Measurements from ENCODE around the gene EFL1.
"Not testable (repeated sequence)": the region's sequence is repeated elsewhere in the genome, so short reads cannot be mapped to it uniquely, and the experiment has no call there.

The EFL1 gene

DNA sequence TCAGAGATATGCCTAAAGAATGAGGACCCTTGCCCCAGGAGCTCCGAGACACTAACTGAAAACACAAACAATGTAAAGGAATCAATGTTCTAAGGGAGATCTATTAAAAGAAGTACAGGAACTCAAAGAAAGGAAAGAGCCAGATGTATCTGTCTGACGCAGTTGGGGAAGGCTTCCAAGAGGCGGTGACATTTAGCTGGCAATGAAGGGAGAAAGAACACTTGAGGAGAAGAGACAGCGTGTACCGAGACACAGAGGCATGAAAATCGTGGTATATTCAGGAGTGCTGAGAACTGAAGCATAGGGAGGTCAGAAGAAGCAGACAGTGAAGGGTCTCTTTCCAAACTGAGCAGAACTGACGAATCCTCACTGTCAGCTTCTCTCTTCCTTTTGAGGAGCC is 66.7 kb downstream of the EFL1 start:
- DNase-seq, result not testable (repeated sequence)

DNA sequence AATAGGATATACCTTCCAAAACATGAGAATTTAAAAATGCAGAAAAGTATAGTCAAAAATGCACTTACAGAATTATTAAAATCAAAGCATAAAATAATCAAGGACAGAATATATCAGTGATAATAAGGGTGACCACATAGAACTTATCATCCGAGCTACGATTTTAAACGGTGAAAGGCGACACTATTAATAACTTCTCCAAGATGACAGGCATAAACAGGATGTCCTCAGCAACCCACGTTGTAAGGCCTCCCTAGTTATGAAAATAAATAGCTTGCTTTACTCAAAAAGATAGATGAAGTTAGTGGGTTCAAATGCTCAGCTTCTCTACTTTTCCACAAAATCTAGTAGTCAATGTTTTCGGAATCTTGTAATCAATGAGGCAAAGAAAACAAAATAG is 68.0 kb downstream of the EFL1 start:
- DNase-seq, result not testable (repeated sequence)

DNA sequence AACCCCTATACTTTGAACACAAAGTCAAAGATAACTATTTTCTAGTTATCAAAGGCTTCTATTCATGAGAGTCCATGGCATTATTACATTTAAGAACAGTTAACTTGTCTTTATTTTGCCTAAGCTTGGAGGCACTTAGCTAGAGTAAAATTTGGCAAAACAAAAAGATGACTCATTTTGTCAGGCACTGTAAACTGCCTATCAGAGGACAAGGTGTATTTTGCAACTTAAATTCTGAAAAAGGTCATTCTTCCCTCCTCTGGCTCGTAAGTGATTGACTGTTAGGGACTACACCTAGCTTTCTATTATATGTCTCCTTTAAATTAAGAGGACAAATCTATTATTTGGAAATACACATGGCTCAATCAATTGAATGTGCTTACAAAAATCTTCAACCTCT is 69.1 kb downstream of the EFL1 start:
- DNase-seq, result not testable (repeated sequence)

DNA sequence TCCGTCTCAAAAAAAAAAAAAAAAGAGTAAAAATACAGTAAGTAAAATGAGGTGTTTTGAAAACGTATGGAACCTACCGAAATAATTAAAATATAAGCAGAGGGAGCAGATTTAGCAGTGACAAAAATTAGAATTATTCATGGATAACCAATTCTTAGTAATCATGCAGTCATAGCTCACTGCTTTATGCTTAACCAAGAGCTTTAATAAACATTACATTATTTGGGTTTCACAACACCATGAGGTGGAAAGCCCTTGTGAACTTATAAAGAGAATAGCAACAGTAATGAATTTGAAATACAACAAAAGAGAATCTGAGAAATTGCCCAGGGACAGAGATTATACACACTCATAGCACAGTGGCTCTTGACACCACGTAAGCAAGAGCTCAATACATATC is 70.1 kb downstream of the EFL1 start:
- DNase-seq, result not testable (repeated sequence)

DNA sequence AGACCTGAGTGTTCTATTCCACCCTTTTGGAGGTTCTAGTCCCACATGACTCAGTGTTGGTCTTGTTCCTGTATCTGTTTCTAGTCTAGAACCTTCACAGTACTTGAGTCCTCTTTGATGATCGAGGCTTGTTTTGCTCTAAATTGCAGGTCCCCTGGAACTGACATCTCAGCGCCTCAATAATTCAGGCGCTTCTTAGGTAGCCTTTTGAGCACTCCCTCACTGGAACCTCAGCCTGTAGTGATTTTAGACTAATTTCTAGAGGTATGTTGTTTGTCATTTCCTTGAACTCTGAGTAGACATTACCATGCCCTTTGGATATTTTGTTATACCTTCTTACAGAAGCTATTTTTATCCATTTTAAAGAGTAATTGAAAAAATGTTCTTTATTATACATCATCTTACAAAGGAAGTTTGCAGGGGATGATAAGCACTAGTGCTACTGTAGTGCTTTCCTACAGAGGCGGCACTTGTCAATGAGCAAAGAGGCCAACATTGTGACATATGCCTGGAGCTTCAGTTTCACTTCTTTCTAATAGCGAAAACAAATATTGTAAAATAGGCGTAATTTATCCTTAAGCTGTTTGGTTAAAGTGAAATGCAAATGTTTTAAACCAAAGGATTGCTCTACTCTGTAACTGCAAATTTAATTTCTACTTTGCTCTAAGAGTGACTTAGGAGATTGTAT is 75.7 kb downstream of the EFL1 start:
- no peak for DNase-seq

DNA sequence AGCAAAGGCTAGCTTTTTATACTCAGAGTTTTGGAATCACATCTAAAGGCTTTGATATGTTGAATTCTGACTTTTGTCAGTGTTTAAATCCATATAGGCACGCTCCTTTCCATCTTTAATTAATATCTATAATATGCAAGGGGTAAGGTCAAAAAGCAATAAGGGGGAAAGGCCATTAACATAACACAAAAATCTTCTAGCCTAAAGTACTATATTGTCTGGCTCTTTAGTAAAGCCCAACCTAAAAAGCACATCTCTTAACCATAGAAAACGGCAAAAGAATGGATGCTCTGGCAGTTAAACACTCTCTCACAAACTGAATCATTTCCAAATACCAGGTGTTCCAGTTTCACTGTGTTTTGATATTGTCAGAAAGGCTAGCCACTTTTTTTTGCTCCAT is 76.4 kb downstream of the EFL1 start:
- DNase-seq, result no peak

GRCh38 chr15:82184776-82185175 is 77.8 kb downstream of the EFL1 start:
- DNase-seq, result no peak

GRCh38 chr15:82184355-82184754 is 78.2 kb downstream of the EFL1 start:
- no peak for DNase-seq

DNA sequence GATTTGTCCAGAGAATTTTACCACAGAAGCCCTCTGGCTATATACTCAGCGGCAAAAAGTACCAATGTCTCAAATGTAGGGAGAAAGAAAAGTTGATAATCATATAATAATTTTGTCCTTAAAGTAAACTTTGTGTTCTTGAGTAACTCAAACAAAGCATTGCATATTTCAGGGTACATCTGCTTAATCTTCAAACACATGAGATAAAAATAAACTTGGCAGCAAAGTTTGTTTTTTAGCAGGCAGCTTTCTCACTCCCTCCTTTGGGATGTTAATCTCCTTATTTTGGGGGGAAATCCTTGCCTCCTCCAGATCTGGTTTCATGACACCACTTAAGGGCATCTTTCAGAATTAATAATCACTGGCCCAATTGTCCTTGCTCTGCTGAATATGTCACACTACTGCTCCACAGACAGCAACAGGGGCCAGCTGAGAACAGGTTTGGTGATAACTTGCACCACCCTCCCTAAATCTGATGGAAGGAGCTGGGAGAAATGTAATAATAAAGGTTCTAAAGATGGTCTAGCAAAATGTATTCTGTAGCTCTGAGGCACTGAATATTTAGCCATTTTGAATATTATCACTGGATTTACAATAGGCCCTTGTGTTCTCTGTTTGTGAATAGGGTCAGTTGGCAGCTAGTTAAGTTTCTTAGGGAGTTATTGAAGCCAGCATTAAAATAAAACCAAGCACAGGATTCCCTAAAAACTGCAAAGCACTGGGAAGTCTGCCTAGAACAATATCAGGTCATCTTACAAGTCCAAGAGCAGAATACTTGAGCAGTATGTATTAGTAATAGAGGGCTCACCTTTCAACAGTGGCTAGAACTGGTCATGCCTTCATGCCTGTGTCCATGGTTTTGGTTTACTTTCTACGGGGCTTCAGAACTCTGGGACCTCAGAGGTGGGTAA is 79.2 kb downstream of the EFL1 start:
- no peak for DNase-seq

- no peak for DNase-seq
Observed at GRCh38 chr15:82181371-82181770, 81.2 kb downstream of the EFL1 start.

DNA sequence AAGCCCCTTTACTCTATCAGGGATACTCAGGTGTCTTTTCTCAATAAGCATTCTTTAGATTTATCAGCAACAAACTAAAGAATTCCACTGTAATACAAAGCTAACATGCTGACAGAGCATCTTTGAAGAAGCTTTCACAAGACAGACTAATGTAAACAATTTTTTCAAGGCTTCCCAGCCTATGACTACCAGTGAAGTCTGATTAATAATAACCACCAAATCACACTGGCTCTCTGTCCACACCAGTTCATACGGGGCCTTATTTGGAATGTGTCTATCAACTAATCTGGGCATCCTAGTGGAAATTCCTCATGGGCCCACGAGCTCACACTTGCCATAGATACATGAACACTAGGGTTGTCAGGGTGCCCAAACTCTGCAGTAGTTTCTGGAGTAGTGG is 84.5 kb downstream of the EFL1 start:
- no peak for DNase-seq

- DNase-seq, result no peak
Observed at GRCh38 chr15:82177291-82178010, 85.1 kb downstream of the EFL1 start.

DNA sequence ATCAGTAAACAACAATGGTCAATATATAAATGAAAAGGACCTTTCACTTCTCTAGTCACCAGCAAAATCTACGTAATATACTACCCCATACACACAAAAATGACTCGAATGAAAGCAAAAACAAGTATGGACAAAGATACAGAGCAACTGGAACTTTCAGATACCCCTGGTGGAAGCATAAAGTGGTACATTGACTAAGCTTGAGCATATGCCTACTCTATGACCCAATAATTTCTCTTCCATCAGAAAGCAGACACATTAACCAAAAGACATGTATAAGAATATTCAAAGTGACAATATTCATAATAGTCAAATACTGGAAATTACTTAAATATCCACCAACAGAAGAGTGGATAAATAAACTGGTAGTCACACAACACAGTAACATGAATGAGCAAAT is 86.0 kb downstream of the EFL1 start:
- no peak for DNase-seq

GRCh38 chr15:82174471-82175235 is 87.9 kb downstream of the EFL1 start:
- no peak for DNase-seq

DNA sequence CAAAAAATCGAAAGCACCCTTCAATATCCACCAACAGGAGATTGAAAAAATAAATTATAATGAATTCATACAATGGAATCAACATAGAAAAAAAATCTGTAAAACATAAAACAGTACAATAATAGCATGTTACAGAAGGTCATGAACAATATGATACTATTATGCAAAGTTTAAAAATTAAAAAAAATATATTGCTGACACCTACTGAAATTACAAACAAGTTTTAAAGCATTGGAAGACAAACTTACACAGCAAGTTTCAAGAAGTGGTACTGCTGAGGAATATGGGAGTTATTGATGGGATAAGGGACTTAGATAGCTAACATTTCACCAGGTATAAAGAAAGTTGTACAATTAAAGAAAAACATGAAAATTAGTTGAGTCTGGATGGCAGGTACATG is 89.4 kb downstream of the EFL1 start:
- DNase-seq, result no peak

DNA sequence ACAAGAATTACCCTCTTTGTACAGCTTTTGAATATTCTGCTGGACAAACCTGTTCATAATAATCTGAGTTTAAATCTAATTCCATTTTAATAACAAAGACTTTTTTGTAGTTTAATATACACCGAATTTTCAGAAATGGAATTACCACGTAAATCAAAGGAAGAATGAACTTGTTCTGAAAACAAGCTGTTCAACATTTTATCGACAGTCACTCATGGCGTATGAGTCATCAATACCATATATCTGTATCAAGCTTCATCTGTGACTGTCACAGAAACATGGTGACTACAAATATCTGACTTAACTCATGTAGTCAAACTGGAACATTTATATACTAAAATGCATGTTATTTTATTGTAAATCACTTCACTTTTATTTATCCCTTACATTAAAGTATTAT is 90.0 kb downstream of the EFL1 start:
- DNase-seq, result no peak

GRCh38 chr15:82168757-82169156 is 93.8 kb downstream of the EFL1 start:
- DNase-seq, result no peak

DNA sequence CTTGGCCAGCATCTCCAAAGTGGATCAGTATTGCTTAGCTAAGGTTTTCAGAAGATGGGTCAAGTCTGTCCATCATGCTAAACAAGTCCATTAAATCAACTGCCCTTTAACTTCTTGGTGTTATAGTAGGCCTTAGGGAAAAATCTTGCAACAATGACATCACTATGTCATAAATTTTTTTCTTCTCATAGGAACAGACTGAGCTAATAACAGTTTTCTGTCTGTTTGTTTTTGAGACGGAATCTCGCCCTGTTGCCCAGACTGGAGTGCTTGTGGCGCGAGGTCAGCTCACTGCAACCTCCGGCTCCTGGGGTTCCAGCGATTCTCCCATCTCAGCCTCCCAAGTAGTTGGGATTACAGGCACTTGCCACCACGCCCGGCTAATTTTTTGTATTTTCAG is 94.2 kb downstream of the EFL1 start:
- no peak for DNase-seq

- no peak for DNase-seq
Observed at GRCh38 chr15:82165948-82166376, 96.6 kb downstream of the EFL1 start.

- no peak for DNase-seq
Observed at GRCh38 chr15:82159922-82160321, 102.6 kb downstream of the EFL1 start.

DNA sequence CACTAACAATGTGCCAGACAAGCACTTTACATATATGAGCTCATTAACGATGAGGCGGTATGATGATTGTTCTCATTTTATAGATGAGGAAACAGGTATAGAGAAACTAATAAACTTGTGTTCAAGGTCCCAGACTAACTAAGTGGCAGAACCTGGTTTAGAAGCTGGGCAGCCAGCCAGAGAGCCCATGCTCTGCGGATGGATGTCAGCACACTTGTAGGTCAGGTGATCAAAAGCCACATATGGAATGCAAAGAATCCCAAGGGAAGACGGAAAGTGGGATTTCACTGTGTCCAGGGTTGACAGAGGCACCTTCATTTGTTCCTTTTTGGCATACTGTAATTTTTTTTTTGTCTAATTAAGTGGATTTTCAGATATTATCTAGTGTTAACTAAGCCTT is 103.7 kb downstream of the EFL1 start:
- no peak for DNase-seq

- no peak for DNase-seq
Observed at GRCh38 chr15:82150645-82151044, 111.9 kb downstream of the EFL1 start.

DNA sequence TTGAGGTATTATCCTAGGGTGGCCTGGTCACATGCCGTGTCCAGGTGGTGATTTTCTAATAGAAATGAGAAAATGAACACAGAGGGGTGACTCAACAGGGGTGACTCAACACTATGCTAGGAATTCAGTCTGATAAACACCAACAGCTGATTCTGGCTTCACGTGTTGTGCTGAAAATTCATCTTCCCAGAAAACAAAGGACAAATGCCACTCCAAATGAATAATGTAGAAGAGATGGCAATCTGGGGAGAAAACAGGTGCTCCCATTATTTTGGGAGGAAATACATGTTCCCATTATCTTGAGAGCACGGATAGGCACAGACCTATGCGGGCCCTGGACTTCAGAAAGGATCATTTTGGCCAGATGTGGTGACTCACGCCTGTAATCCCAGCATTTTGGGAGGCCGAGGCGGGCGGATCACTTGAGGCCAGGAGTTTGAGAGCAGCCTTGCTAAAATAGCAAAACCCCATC is 115.5 kb downstream of the EFL1 start:
- no peak for DNase-seq

Measured in activated CD4-positive, alpha-beta T cell treated with anti-CD3 and anti-CD28 coated beads for 4 hours (primary cell).